Progenitor cell of endocrine pancreas (in vitro differentiated cells): Measurements from ENCODE around the gene OVOL2. TPM values are rescaled to one million over a fixed set of nuclear protein-coding genes. Genes with fewer than 3 reads are reported as not detected.

Source experiments
- DNase-seq: peaks from one replicate; pipeline ENCODE4 v3.0.0; 2021; ENCODE audit warnings: low spot score; ENCODE audit not compliant: unreplicated experiment
- H3K27ac Mint-ChIP-seq: 2 replicates; pipeline ENCODE4 v1.8.0; 2021; ENCODE audit warnings: mild to moderate bottlenecking, moderate library complexity, mixed read lengths
- H3K27me3 Mint-ChIP-seq: 2 replicates; pipeline ENCODE4 v1.8.0; 2021; ENCODE audit warnings: mixed read lengths
- H3K36me3 Mint-ChIP-seq: 2 replicates; pipeline ENCODE4 v1.8.0; 2022; ENCODE audit warnings: mixed read lengths; ENCODE audit not compliant: insufficient read depth
- H3K4me1 Mint-ChIP-seq: 2 replicates; pipeline ENCODE4 v1.8.0; 2021; ENCODE audit warnings: low read depth, mixed read lengths
- H3K4me3 Mint-ChIP-seq: 2 replicates; pipeline ENCODE4 v1.8.0; 2021; ENCODE audit warnings: low read depth, mild to moderate bottlenecking, moderate library complexity, mixed read lengths
- H3K9me3 Mint-ChIP-seq: 2 replicates; pipeline ENCODE4 v1.8.0; 2021; ENCODE audit warnings: low read depth, mixed read lengths
- total RNA-seq: library from RNA; stranded (reverse); gene quantifications from 2 replicates; pipeline ENCODE4 v1.2.1, GENCODE V29; 2021
- TF ChIP-seq, protein P1 (sequence below): fragments of 200-600 bp; sonication (generic); IDR thresholded peaks from one replicate; pipeline ENCODE4 v1.5.0; 2021; ENCODE audit warnings: antibody characterized with exemption, mild to moderate bottlenecking; ENCODE audit not compliant: unreplicated experiment

Gene OVOL2
- total RNA-seq, 1 donor from 2014 or later = 5.9 TPM

DNA sequence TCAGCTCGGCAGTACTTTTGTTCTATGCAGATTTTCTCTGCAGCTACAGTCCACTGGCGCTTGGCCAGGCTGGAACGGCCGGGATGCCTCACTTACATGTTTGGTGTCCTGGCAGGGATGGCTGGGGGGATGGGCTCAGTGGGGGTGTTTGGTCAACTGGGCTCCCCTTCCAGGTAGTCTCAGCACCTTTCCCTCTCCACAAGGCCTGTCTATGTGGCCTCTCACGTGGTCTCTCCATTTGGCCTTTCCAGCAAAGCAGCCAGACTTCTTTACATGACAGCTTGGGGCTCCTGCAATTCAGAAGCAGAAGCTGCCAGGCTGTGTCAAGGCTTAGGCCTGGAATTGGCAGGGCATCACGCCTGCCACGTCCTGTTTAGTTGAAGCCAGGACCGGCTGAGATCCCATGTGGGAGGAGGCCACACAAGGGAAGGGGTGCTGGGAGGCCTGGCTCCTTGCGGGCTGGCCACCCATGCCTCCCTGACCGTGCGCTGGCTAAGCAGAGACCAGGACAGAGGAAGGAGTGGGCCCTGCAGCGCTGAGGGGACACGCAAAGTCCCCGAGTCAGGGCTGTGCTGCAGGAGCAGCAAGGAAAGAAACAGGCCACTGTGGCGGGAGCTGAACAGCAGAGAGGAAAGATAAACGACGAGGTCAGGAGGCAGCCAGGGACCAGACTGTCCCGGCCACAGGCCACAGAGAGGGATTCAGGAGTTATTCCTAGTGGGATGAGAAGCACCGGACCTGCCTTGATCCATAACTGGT is 50.0 kb downstream of the OVOL2 start:
- Mint-ChIP-seq H3K36me3 (peaks cover 11% of the 10 kb centered on the region), H3K27ac (peak overlapping the region; percentile 78), H3K4me1 (peaks cover 42% of the 10 kb centered on the region), H3K4me3 (no peak overlapping the region), H3K27me3 (no peaks in the 10 kb centered on the region), H3K9me3 (peaks cover 8% of the 10 kb centered on the region)
- DNase-seq = no peak
- TF ChIP-seq, protein P1, sequence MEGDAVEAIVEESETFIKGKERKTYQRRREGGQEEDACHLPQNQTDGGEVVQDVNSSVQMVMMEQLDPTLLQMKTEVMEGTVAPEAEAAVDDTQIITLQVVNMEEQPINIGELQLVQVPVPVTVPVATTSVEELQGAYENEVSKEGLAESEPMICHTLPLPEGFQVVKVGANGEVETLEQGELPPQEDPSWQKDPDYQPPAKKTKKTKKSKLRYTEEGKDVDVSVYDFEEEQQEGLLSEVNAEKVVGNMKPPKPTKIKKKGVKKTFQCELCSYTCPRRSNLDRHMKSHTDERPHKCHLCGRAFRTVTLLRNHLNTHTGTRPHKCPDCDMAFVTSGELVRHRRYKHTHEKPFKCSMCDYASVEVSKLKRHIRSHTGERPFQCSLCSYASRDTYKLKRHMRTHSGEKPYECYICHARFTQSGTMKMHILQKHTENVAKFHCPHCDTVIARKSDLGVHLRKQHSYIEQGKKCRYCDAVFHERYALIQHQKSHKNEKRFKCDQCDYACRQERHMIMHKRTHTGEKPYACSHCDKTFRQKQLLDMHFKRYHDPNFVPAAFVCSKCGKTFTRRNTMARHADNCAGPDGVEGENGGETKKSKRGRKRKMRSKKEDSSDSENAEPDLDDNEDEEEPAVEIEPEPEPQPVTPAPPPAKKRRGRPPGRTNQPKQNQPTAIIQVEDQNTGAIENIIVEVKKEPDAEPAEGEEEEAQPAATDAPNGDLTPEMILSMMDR = no peak

DNA sequence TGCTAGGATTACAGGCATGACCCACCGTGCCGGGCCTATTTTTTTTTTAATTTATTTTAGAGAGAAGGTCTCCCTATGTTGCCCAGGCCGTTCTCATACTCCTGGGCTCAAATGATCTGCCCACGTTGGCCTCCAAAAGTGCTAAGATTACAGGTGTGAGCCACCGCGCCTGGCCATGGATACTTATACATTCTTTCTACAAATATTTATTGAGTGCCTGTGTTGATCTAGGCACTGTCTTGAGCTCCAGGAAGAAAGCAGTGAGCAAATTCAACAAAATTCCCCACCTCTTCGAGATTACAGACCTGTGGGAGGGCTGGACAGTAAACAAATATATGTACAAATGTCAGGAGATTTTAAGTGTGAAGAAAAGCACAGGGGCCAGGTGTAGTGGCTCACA is 51.0 kb downstream of the OVOL2 start:
- peaks cover 8% of the 10 kb centered on the region for H3K9me3 Mint-ChIP-seq
- peaks cover 42% of the 10 kb centered on the region for H3K4me1 Mint-ChIP-seq
- no peaks in the 10 kb centered on the region for H3K27me3 Mint-ChIP-seq
- no peak overlapping the region for H3K4me3 Mint-ChIP-seq
- H3K27ac Mint-ChIP-seq = peak overlapping the region; percentile 93
- TF ChIP-seq, protein P1 = no peak
- peaks cover 11% of the 10 kb centered on the region for H3K36me3 Mint-ChIP-seq
- DNase-seq = no peak

DNA sequence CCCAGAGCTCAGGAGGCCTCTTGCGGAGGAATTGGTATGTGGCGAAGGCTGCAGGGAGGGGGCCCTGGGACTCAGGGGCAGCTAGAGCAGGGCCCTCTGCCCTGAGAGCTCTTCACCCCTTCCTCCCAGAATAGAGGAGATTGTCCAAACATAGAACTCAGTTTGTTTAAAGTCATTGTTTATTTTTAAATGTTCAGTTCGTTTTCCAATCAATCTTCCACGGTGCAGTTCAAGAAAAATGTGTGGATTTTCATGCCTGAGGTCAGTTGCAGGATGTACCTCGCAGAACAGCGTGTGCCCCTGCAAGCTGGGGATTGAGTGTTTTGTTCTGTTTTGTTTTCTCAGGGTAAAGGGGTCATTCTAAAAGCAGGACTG is 51.7 kb downstream of the OVOL2 start:
- H3K27ac Mint-ChIP-seq = peak overlapping the region; percentile 79
- no peak overlapping the region for H3K4me3 Mint-ChIP-seq
- peaks cover 4% of the 10 kb centered on the region for H3K36me3 Mint-ChIP-seq
- peaks cover 45% of the 10 kb centered on the region for H3K4me1 Mint-ChIP-seq
- TF ChIP-seq, protein P1 = no peak
- peaks cover 1% of the 10 kb centered on the region for H3K9me3 Mint-ChIP-seq
- no peaks in the 10 kb centered on the region for H3K27me3 Mint-ChIP-seq
- no peak for DNase-seq

DNA sequence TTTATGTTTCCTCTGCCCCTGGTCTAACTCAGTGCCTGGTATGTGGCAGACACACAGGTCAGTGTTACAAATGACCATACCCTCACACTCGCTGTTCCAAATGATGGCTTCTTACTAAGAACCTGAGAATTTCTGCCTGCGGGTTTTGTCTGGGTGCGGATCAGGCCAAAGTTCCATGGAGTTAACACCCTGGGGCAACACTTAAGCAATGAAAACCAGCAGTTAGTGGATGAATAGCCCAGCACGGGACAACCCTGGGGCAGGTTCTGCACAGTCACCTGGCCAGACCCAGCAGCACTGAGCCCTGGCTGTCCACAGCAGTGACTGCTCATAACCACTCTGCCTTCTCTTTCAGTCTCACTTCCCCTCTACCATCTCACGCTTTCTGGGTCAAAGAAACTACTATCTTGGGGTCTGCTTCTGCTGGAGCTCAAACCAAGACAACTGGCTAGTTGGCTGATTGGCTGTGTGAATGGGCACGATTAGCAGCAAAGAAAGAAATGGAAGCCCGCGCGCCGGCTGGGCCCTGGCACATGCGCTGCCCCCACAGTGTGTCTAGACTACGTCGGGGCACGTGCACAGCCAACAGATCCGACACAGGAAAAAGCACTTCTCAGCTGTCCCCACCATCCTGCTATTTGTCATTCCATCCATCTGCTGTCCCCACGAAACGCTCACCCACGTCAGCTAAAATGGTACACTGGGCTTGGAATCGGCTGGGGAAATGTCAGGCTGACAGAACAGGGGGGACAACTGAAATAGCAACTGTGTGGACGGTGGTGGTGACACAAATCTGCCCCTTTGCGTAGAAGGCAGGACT is 52.3 kb downstream of the OVOL2 start:
- Mint-ChIP-seq H3K9me3 (no peaks in the 10 kb centered on the region), H3K27me3 (no peaks in the 10 kb centered on the region), H3K36me3 (peaks cover 2% of the 10 kb centered on the region), H3K4me3 (no peak overlapping the region), H3K4me1 (peaks cover 46% of the 10 kb centered on the region), H3K27ac (peak overlapping the region; percentile 79)
- no peak for DNase-seq
- TF ChIP-seq, protein P1 = no peak

DNA sequence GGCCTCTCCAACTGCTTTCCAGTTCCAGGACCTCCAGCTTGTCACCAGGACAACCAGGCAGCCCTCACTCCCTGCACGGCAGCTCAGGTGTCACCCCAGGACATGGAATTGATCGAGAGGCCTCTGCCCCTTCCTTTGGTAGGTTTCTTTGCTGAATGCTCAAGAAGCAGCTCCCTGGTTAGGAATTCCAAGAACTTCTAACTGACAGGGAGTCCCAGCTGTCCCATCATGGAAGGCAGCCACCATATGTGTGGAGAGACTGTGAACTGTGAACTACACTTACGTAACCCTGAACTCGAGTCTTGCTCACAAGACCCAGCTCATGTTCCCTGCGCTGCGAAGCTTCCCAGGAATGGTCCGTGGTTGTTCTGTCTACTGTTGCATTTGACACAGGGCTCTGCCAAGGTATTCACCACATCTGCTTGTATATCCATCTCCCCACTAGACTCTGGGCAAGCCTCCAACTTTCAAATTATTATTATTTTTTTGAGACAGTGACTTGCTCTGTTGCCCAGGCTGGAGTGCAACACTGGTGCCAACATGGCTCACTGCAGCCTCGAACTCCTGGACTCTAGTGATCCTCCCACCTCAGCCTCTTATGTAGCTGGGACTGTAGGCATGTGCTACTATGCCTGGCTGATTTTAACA is 53.2 kb downstream of the OVOL2 start:
- peak overlapping the region; percentile 37 for H3K27ac Mint-ChIP-seq
- peaks cover 2% of the 10 kb centered on the region for H3K36me3 Mint-ChIP-seq
- H3K4me3 Mint-ChIP-seq = no peak overlapping the region
- H3K27me3 Mint-ChIP-seq = no peaks in the 10 kb centered on the region
- TF ChIP-seq, protein P1 = no peak
- H3K9me3 Mint-ChIP-seq = no peaks in the 10 kb centered on the region
- peaks cover 46% of the 10 kb centered on the region for H3K4me1 Mint-ChIP-seq
- DNase-seq = no peak
